K562 (cell line): ENCODE data around the gene ODAD2. TPM values are rescaled to one million over a fixed set of nuclear protein-coding genes. Genes with fewer than 3 reads are reported as not detected.

Experiments
- ATAC-seq: fragments of 200-7000 bp; cut with Tn5 transposase; 3 replicates; pipeline ENCODE4 v1.9.1; 2020; ENCODE audit warnings: moderate library complexity
- BruUV-seq: library from RNA; stranded (reverse); fragments of 400-500 nt; replicated peaks from 2 replicates; lab custom pipeline; 2021; lab: Mats Ljungman, UMichigan
- CTCF ChIA-PET: fragments of 300-600 bp; formaldehyde crosslinking; extraction: SDS; loops from one replicate; lab custom pipeline; 2021; ENCODE audit warnings: low intra/inter-chr PET ratio; lab: Yijun Ruan, JAX
- POLR2A ChIA-PET: fragments of 300-600, 350-650 bp; sonication (Branson Sonifier 250); formaldehyde crosslinking; extraction: SDS; loops from one replicate; lab custom pipeline; 2021; ENCODE audit warnings: antibody characterized with exemption, inconsistent platforms; lab: Yijun Ruan, JAX
- DNase-seq, 4 experiments: peaks; one replicate each; pipeline versions ENCODE4 v3.0.0 to v3.0.0-alpha.2; 2011 to 2018; ENCODE audit warnings: low spot score in 3 of 4, mixed read lengths in 3 of 4; ENCODE audit errors: extremely low read depth in 1 of 4
- FAIRE-seq: peaks from 2 replicates; lab custom pipeline; 2011; peaks lifted over from hg19 to GRCh38; lab: Jason Lieb, UNC
- H2AFZ ChIP-seq: 2 replicates; pipeline ENCODE4 v1.6.0; 2011; ENCODE audit warnings: low read depth, low read length, control low read depth, inconsistent platforms
- H3K27ac ChIP-seq: fragments of 200-600 bp; 3 replicates; pipeline ENCODE4 v1.8.0; 2011; ENCODE audit warnings: low read depth, mild to moderate bottlenecking, control low read depth, inconsistent platforms, low read length, moderate library complexity, mixed read lengths; ENCODE audit errors: extremely low read depth
- H3K27me3 ChIP-seq, 2 experiments: fragments of 300-600 bp in 1 of 2; 2 replicates in 1 of 2; 3 replicates in 1 of 2; pipeline versions ENCODE4 v1.6.0 to v1.8.0; 2011; ENCODE audit warnings: inconsistent platforms in 2 of 2, low read length in 2 of 2, mild to moderate bottlenecking in 1 of 2, mixed read lengths in 1 of 2, moderate library complexity in 1 of 2; ENCODE audit not compliant: control insufficient read depth in 2 of 2, insufficient read depth in 2 of 2
- H3K36me3 ChIP-seq: fragments of 300-600 bp; 3 replicates; pipeline ENCODE4 v1.8.0; 2011; ENCODE audit warnings: mild to moderate bottlenecking, low read length, inconsistent platforms; ENCODE audit not compliant: control insufficient read depth, insufficient read depth
- H3K4me1 ChIP-seq, 2 experiments: fragments of 200-600 bp in 1 of 2; replicated peaks in 1 of 2; 2 replicates in 1 of 2; 3 replicates in 1 of 2; pipeline versions ENCODE4 v1.5.1 to v1.8.0; 2011; ENCODE audit warnings: inconsistent platforms in 2 of 2, low read length in 2 of 2, mild to moderate bottlenecking in 1 of 2, mixed read lengths in 1 of 2, moderate library complexity in 1 of 2; ENCODE audit not compliant: control insufficient read depth in 2 of 2, insufficient read depth in 2 of 2
- H3K4me2 ChIP-seq: 2 replicates; pipeline ENCODE4 v1.6.1; 2011; ENCODE audit warnings: low read length, control low read depth, inconsistent platforms, mixed read lengths; ENCODE audit not compliant: insufficient read depth
- H3K4me3 ChIP-seq: fragments of 200-600 bp; sonication (generic), shearing (Covaris generic); 2 replicates; pipeline ENCODE4 v1.5.1; 2016; ENCODE audit warnings: control low read depth, inconsistent platforms
- H3K79me2 ChIP-seq: fragments of 200-600 bp; 3 replicates; pipeline ENCODE4 v1.8.0; 2011; ENCODE audit warnings: low read length, inconsistent platforms; ENCODE audit not compliant: control insufficient read depth, insufficient read depth
- H3K9ac ChIP-seq, 2 experiments: 2 replicates each; pipeline versions ENCODE4 v1.6.0 to v1.6.1; 2011; ENCODE audit warnings: low read depth in 2 of 2, low read length in 2 of 2, control low read depth in 1 of 2, inconsistent platforms in 1 of 2, mild to moderate bottlenecking in 1 of 2, mixed read lengths in 1 of 2; ENCODE audit not compliant: insufficient read depth in 1 of 2
- H3K9me1 ChIP-seq: one replicate; pipeline ENCODE4 v1.6.0; 2011; ENCODE audit warnings: inconsistent platforms, mild to moderate bottlenecking, low read length, moderate library complexity; ENCODE audit not compliant: control insufficient read depth, insufficient read depth
- H3K9me3 ChIP-seq: replicated peaks from 2 replicates; pipeline ENCODE4 v1.5.1; 2011; ENCODE audit warnings: low read depth, low read length, inconsistent platforms; ENCODE audit not compliant: control insufficient read depth, insufficient read depth
- H4K20me1 ChIP-seq: replicated peaks from 2 replicates; pipeline ENCODE4 v1.6.1; 2011; ENCODE audit warnings: low read length, inconsistent platforms, mixed read lengths; ENCODE audit not compliant: control insufficient read depth, insufficient read depth
- ATF4 ChIP-seq: fragments of 450-650 bp; formaldehyde crosslinking; IDR thresholded peaks from 2 replicates; pipeline ENCODE4 v1.4.0; 2022; ENCODE audit warnings: mild to moderate bottlenecking, moderate library complexity
- CHD1 ChIP-seq: fragments of 200-600 bp; sonication (generic); IDR thresholded peaks from one replicate; pipeline ENCODE4 v1.6.1; 2012; ENCODE audit warnings: mild to moderate bottlenecking, moderate library complexity, low read length, inconsistent platforms
- DNMT1 ChIP-seq: fragments of 450-650 bp; IDR thresholded peaks from 2 replicates; pipeline ENCODE4 v1.6.1; 2016; ENCODE audit warnings: antibody characterized with exemption, mild to moderate bottlenecking
- ESRRA ChIP-seq: fragments of 450-650 bp; IDR thresholded peaks from 2 replicates; pipeline ENCODE4 v1.6.1; 2014; ENCODE audit warnings: low read depth, mild to moderate bottlenecking, moderate library complexity, borderline replicate concordance
- ESRRB ChIP-seq: fragments of 250-450 bp; sonication (Bioruptor Pico); IDR thresholded peaks from 2 replicates; pipeline ENCODE4 v1.5.0; 2020; ENCODE audit warnings: mild to moderate bottlenecking, moderate library complexity, borderline replicate concordance
- GABPA ChIP-seq: fragments of 200-800 bp; sonication (Bioruptor generic); conservative IDR thresholded peaks from 2 replicates; pipeline ENCODE4 v1.6.1; 2016; ENCODE audit warnings: low read depth, missing genetic modification characterization, missing compliant biosample characterization
- HDAC1 ChIP-seq, 2 experiments: fragments of 450-650 bp; IDR thresholded peaks; 2 replicates each; pipeline ENCODE4 v1.6.1; 2016 to 2017; ENCODE audit warnings: inconsistent platforms in 1 of 2, mild to moderate bottlenecking in 1 of 2, moderate library complexity in 1 of 2
- HDAC6 ChIP-seq: IDR thresholded peaks from 2 replicates; pipeline ENCODE4 v1.6.1; 2012; ENCODE audit warnings: low read depth, mild to moderate bottlenecking, control low read depth, inconsistent platforms, low read length, moderate library complexity
- HDAC8 ChIP-seq: fragments of 450-650 bp; IDR thresholded peaks from 2 replicates; pipeline ENCODE4 v1.6.1; 2016; ENCODE audit warnings: mild to moderate bottlenecking, missing genetic modification characterization, moderate library complexity, missing compliant biosample characterization
- MCM2 ChIP-seq: fragments of 450-650 bp; IDR thresholded peaks from 2 replicates; pipeline ENCODE4 v1.6.1; 2017; ENCODE audit warnings: low read depth, mild to moderate bottlenecking
- MCM3 ChIP-seq: fragments of 450-650 bp; IDR thresholded peaks from 2 replicates; pipeline ENCODE4 v1.6.1; 2016
- NFE2L1 ChIP-seq: fragments of 450-650 bp; IDR thresholded peaks from 2 replicates; pipeline ENCODE4 v1.6.1; 2016; ENCODE audit warnings: missing genetic modification characterization, low read depth, mild to moderate bottlenecking, missing compliant biosample characterization, moderate library complexity, borderline replicate concordance
- POLR2AphosphoS5 ChIP-seq: IDR thresholded peaks from 2 replicates; pipeline ENCODE4 v1.6.1; 2011; ENCODE audit warnings: mild to moderate bottlenecking, low read depth, low read length, moderate library complexity; ENCODE audit not compliant: control insufficient read depth, insufficient read depth
- PTBP1 ChIP-seq: fragments of 200-400 bp; formaldehyde crosslinking; IDR thresholded peaks from 2 replicates; pipeline ENCODE4 v1.6.1; 2017; ENCODE audit warnings: low read depth, low read length
- SAP30 ChIP-seq: fragments of 200-600 bp; sonication (generic); IDR thresholded peaks from 2 replicates; pipeline ENCODE4 v1.6.1; 2012; ENCODE audit warnings: borderline replicate concordance, low read depth, mild to moderate bottlenecking, moderate library complexity, low read length, control low read depth, inconsistent platforms; ENCODE audit not compliant: insufficient read depth, poor library complexity, severe bottlenecking
- SMAD1 ChIP-seq: fragments of 150-350 bp; IDR thresholded peaks from 2 replicates; pipeline ENCODE4 v1.6.1; 2014; ENCODE audit warnings: low read length, low read depth; ENCODE audit not compliant: partially characterized antibody
- SP2 ChIP-seq: IDR thresholded peaks from 2 replicates; pipeline ENCODE4 v1.6.1; 2011; ENCODE audit warnings: mild to moderate bottlenecking, low read depth, low read length, moderate library complexity; ENCODE audit not compliant: poor library complexity, severe bottlenecking; ENCODE audit errors: extremely low read depth
- SREBF1 ChIP-seq: fragments of 150-350 bp; IDR thresholded peaks from 2 replicates; pipeline ENCODE4 v1.6.1; 2014; ENCODE audit warnings: antibody characterized with exemption, low read depth, low read length, borderline replicate concordance
- TCFL5 ChIP-seq: fragments of 250-450 bp; sonication (Bioruptor Pico); conservative IDR thresholded peaks from 2 replicates; pipeline ENCODE4 v1.6.1; 2021; ENCODE audit warnings: mild to moderate bottlenecking, moderate library complexity, matching md5 sums
- TRIM24 ChIP-seq, 2 experiments: fragments of 450-650 bp; IDR thresholded peaks; 2 replicates each; pipeline ENCODE4 v1.6.1; 2016
- ZNF146 ChIP-seq: IDR thresholded peaks from one replicate; pipeline ENCODE4 v1.6.1; 2018; ENCODE audit warnings: missing compliant biosample characterization; ENCODE audit not compliant: unreplicated experiment
- ZNF511 ChIP-seq: sonication (generic); formaldehyde crosslinking; IDR thresholded peaks from 2 replicates; pipeline ENCODE4 v1.8.0; 2022; ENCODE audit warnings: mild to moderate bottlenecking, missing genetic modification reagents
- WGBS: fragments of 100-300 bp; shearing (Covaris generic); methylation state at CpG from one replicate; pipeline ENCODE4 v1.1.6; 2016; ENCODE audit warnings: low coverage, mixed read lengths; ENCODE audit not compliant: insufficient coverage; ENCODE audit errors: missing lambda C conversion rate; 5-methylcytosine and 5-hydroxymethylcytosine counted together
- in situ Hi-C: fragments of 300-500 bp; cut with MboI; formaldehyde crosslinking; loops from 4 replicates; pipeline ENCODE4 v1.15.0; 2018; ENCODE audit warnings: inconsistent platforms, mixed read lengths
- intact Hi-C: fragments of 100-400 bp; cut with micrococcal nuclease; formaldehyde crosslinking; loops from 2 replicates; pipeline ENCODE4 v1.14.2; 2022
- polyA plus RNA-seq, 8 experiments: library from polyadenylated mRNA; depleted of rRNA in 4 of 8; stranded (reverse) in 5 of 8; unstranded in 3 of 8; fragments of >200 nt; fragmentation: Nextera tagmentation in 2 of 8; fragmentation: Illumina TruSeq in 1 of 8; extraction: Ambion mirVana in 2 of 8; extraction: Trizol in 1 of 8; gene quantifications; 2 replicates each; pipeline versions ENCODE4 v1.2.1 to v1.2.3, GENCODE V29; 2011 to 2014; ENCODE audit warnings: inconsistent platforms in 1 of 8, missing spikeins in 1 of 8
- total RNA-seq, 7 experiments: library from RNA; depleted of rRNA in 6 of 7; stranded (reverse); fragments of >200 nt in 6 of 7; fragmentation: Illumina TruSeq in 2 of 7; extraction: Trizol in 2 of 7; gene quantifications; 2 replicates each; pipeline versions ENCODE4 v1.2.1 to v1.2.3, GENCODE V29; 2011 to 2021; ENCODE audit warnings: low replicate concordance in 1 of 7

ODAD2 gene
- total and polyA plus RNA-seq, 9 of the 15 experiments (the other 6 are each of a cell fraction or from before 2014, with no cell fraction given): not detected

- TF ChIP-seq MCM3: no peak
- no peak for TF ChIP-seq NFE2L1 (tag)
- no peak for TF ChIP-seq TCFL5
- TF ChIP-seq CHD1: no peak
- TF ChIP-seq POLR2AphosphoS5: no peak
- no peak for TF ChIP-seq HDAC8 (tag)
- TF ChIP-seq GABPA (tag): no peak
- TF ChIP-seq ATF4: no peak
- TF ChIP-seq HDAC1 (IDR thresholded peaks at IDR 0.05): no peak
- TF ChIP-seq DNMT1: no peak
These were observed 54.9 kb downstream of the ODAD2 start (continued) for GRCh38 chr10:27944005-27944404.

- no peak for FAIRE-seq
- CTCF ChIA-PET: no interaction called here
- no peaks in the 10 kb centered on the region for H3K9me3 ChIP-seq
- no peak overlapping the region for H3K4me3 ChIP-seq
- no TSS peak for BruUV-seq
- no peaks in the 10 kb centered on the region for H3K79me2 ChIP-seq
- in situ Hi-C loops: no loop called here
- no peak overlapping the region for H3K4me2 ChIP-seq
- POLR2A ChIA-PET: no interaction called here
- H3K4me1 ChIP-seq: no peaks in the 10 kb centered on the region
- intact Hi-C loops: no loop called here
- no peak for ATAC-seq
- H3K9ac ChIP-seq: no peak overlapping the region
- no peaks in the 10 kb centered on the region for H3K36me3 ChIP-seq
- no peak overlapping the region for H3K27ac ChIP-seq
- H3K9me1 ChIP-seq: no peaks in the 10 kb centered on the region
- no peak overlapping the region for H2AFZ ChIP-seq
- WGBS: 0% methylated on average over 3 of the region's 3 CpGs
- no peaks in the 10 kb centered on the region for H4K20me1 ChIP-seq
- no peak for DNase-seq
- H3K27me3 ChIP-seq: peaks cover 0 to 4% of the 10 kb centered on the region in 2 experiments; a peak in 1 of 5 replicates
- TF ChIP-seq PTBP1 (no peak), SAP30 (no peak), ESRRA (no peak), SP2 (no peak), ESRRB (CRISPR knock-in tag) (no peak), HDAC6 (no peak), SREBF1 (no peak), TRIM24 (IDR thresholded peaks at IDR 0.05) (no peak), MCM2 (no peak), ZNF146 (CRISPR knock-in tag) (no peak), ZNF511 (CRISPR knock-in tag) (no peak), SMAD1 (no peak)
These were observed 84.0 kb downstream of the ODAD2 start for GRCh38 chr10:27914888-27915287.
